Measurements from ENCODE around the gene PROK1.

The PROK1 gene

GRCh38 chr1:110498270-110498669 lies 47.3 kb downstream of the PROK1 start:
- Histone ChIP-seq H3K27me3 (replicated peaks; ENCODE audit: control insufficient read depth, insufficient read depth, low read length) (no peaks in the 10 kb centered on the region; the same call in none of the 2 replicates), H3K4me3 (replicated peaks; ENCODE audit: low read depth, low read length) (no peak overlapping the region), H3K36me3 (ENCODE audit: control insufficient read depth, insufficient read depth, low read length) (no peaks in the 10 kb centered on the region)
- no peak for DNase-seq (ENCODE audit: extremely low read depth, insufficient read length)
- no peak for TF ChIP-seq CTCF (IDR thresholded peaks at IDR 0.05; ENCODE audit: insufficient read depth, low read length, poor library complexity, severe bottlenecking)

- no peaks in the 10 kb centered on the region; the same call in none of the 2 replicates for H3K27me3 ChIP-seq (replicated peaks; ENCODE audit: control insufficient read depth, insufficient read depth, low read length)
- no peak for TF ChIP-seq CTCF (IDR thresholded peaks at IDR 0.05; ENCODE audit: insufficient read depth, low read length, poor library complexity, severe bottlenecking)
- H3K4me3 ChIP-seq (replicated peaks; ENCODE audit: low read depth, low read length), result no peak overlapping the region
- no peaks in the 10 kb centered on the region for H3K36me3 ChIP-seq (ENCODE audit: control insufficient read depth, insufficient read depth, low read length)
- DNase-seq (ENCODE audit: extremely low read depth, insufficient read length), result no peak
Measured at GRCh38 chr1:110501488-110502132, 50.7 kb downstream of the PROK1 start.

- Histone ChIP-seq H3K4me3 (replicated peaks; ENCODE audit: low read depth, low read length) (no peak overlapping the region), H3K36me3 (ENCODE audit: control insufficient read depth, insufficient read depth, low read length) (no peaks in the 10 kb centered on the region), H3K27me3 (replicated peaks; ENCODE audit: control insufficient read depth, insufficient read depth, low read length) (no peaks in the 10 kb centered on the region; the same call in none of the 2 replicates)
- DNase-seq (ENCODE audit: extremely low read depth, insufficient read length), result no peak
- no peak for TF ChIP-seq CTCF (IDR thresholded peaks at IDR 0.05; ENCODE audit: insufficient read depth, low read length, poor library complexity, severe bottlenecking)
Measured at GRCh38 chr1:110502402-110503151, 51.6 kb downstream of the PROK1 start.

- Histone ChIP-seq H3K27me3 (replicated peaks; ENCODE audit: control insufficient read depth, insufficient read depth, low read length) (no peaks in the 10 kb centered on the region; the same call in none of the 2 replicates), H3K36me3 (ENCODE audit: control insufficient read depth, insufficient read depth, low read length) (no peaks in the 10 kb centered on the region), H3K4me3 (replicated peaks; ENCODE audit: low read depth, low read length) (no peak overlapping the region)
- no peak for DNase-seq (ENCODE audit: extremely low read depth, insufficient read length)
- TF ChIP-seq CTCF (IDR thresholded peaks at IDR 0.05; ENCODE audit: insufficient read depth, low read length, poor library complexity, severe bottlenecking), result no peak
Measured at GRCh38 chr1:110503471-110503870, 52.5 kb downstream of the PROK1 start.

GRCh38 chr1:110504226-110504625 lies 53.3 kb downstream of the PROK1 start:
- TF ChIP-seq CTCF (IDR thresholded peaks at IDR 0.05; ENCODE audit: insufficient read depth, low read length, poor library complexity, severe bottlenecking), result no peak
- Histone ChIP-seq H3K36me3 (ENCODE audit: control insufficient read depth, insufficient read depth, low read length) (no peaks in the 10 kb centered on the region), H3K4me3 (replicated peaks; ENCODE audit: low read depth, low read length) (no peak overlapping the region), H3K27me3 (replicated peaks; ENCODE audit: control insufficient read depth, insufficient read depth, low read length) (no peaks in the 10 kb centered on the region; the same call in none of the 2 replicates)
- DNase-seq (ENCODE audit: extremely low read depth, insufficient read length), result no peak
